Breast epithelium (tissue), 4 donors: ENCODE measurements around the gene CEP126. TPM values are rescaled to one million over a fixed set of nuclear protein-coding genes. Genes with fewer than 3 reads are reported as not detected.
"Not testable (repeated sequence)": the region's sequence is repeated elsewhere in the genome, so short reads cannot be mapped to it uniquely, and the experiment has no call there.

Experiments used
- DNase-seq, 2 donors: peaks; one replicate each; pipeline ENCODE4 v3.0.0-alpha.2; 2019; ENCODE audit warnings: low spot score in 2 of 2
- H3K27ac ChIP-seq, 2 donors: fragments of 200-600 bp; sonication (generic) in 1 of 2; one replicate each; pipeline ENCODE4 v1.5.1; 2016 to 2019; ENCODE audit warnings: mild to moderate bottlenecking in 1 of 2
- H3K27me3 ChIP-seq, 2 donors: fragments of 200-600 bp; sonication (generic) in 1 of 2; one replicate each; pipeline versions ENCODE4 v1.5.1 to v1.6.0; 2017 to 2019; ENCODE audit warnings: control low read depth in 1 of 2, mild to moderate bottlenecking in 1 of 2
- H3K36me3 ChIP-seq: fragments of 200-600 bp; one replicate; pipeline ENCODE4 v1.5.1; 2019
- H3K4me1 ChIP-seq, 2 donors: fragments of 200-600 bp; sonication (generic); one replicate each; pipeline ENCODE4 v1.5.1; 2016 to 2019; ENCODE audit warnings: control low read depth in 1 of 2
- H3K4me3 ChIP-seq, 3 donors: fragments of 200-600 bp; sonication (generic); 1 replicate in 2 of 3; 2 replicates in 1 of 3; pipeline ENCODE4 v1.5.1; 2016 to 2019; ENCODE audit warnings: mild to moderate bottlenecking in 3 of 3, moderate library complexity in 2 of 3
- H3K9me3 ChIP-seq, 2 donors: fragments of 200-600 bp; sonication (generic) in 1 of 2; one replicate each; pipeline ENCODE4 v1.5.1; 2016 to 2019; ENCODE audit warnings: control low read depth in 1 of 2
- POLR2A ChIP-seq: fragments of 450-650 bp; IDR thresholded peaks from one replicate; pipeline ENCODE4 v1.6.1; 2016; ENCODE audit warnings: antibody characterized with exemption, mild to moderate bottlenecking, moderate library complexity
- POLR2AphosphoS5 ChIP-seq, 3 donors: sonication (generic); formaldehyde crosslinking; IDR thresholded peaks; one replicate each; pipeline ENCODE4 v1.6.1; 2017; ENCODE audit warnings: antibody characterized with exemption in 3 of 3
- intact Hi-C: fragments of 100-400 bp; cut with DNase I; formaldehyde crosslinking; loops from one replicate; pipeline ENCODE4 v1.15.1; 2023; ENCODE audit warnings: low total_unique reads
- total RNA-seq, 3 donors: library from RNA; depleted of rRNA; stranded (reverse); fragments of >200 nt; gene quantifications; one replicate each; pipeline ENCODE4 v1.1.0, GENCODE V29; 2016
- TF ChIP-seq, protein P1 (sequence below), 3 donors: fragments of 450-650 bp; IDR thresholded peaks; one replicate each; pipeline ENCODE4 v1.5.1; 2016 to 2017; ENCODE audit warnings: antibody characterized with exemption in 3 of 3, mild to moderate bottlenecking in 3 of 3, moderate library complexity in 3 of 3

The CEP126 gene
- total RNA-seq, 3 donors from 2014 or later, result 6.9 to 14.7 (median 9.1) TPM

DNA sequence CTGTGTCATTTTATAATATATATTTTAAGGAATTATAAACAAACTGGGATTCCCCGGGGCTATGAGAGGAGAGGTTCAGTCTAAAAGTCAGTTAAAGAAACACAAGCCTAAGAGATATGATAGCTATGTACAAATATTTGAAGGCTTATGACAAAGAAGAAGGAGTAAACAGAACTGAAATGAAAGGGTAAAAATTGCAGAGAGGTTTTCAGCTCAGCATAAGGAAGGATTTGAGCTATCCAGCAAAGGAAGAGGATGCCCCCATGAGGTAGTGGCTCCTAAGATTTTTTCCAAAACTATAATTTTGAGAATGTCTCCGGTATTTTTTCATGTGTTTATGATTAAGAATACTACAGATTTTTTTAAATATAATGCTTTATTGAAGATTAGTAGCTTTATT is 59.4 kb downstream of the CEP126 start:
- no peaks in the 10 kb centered on the region for H3K27me3 ChIP-seq
- no peaks in the 10 kb centered on the region for H3K9me3 ChIP-seq
- no peak for DNase-seq
- no peak for TF ChIP-seq POLR2A
- TF ChIP-seq, protein P1, sequence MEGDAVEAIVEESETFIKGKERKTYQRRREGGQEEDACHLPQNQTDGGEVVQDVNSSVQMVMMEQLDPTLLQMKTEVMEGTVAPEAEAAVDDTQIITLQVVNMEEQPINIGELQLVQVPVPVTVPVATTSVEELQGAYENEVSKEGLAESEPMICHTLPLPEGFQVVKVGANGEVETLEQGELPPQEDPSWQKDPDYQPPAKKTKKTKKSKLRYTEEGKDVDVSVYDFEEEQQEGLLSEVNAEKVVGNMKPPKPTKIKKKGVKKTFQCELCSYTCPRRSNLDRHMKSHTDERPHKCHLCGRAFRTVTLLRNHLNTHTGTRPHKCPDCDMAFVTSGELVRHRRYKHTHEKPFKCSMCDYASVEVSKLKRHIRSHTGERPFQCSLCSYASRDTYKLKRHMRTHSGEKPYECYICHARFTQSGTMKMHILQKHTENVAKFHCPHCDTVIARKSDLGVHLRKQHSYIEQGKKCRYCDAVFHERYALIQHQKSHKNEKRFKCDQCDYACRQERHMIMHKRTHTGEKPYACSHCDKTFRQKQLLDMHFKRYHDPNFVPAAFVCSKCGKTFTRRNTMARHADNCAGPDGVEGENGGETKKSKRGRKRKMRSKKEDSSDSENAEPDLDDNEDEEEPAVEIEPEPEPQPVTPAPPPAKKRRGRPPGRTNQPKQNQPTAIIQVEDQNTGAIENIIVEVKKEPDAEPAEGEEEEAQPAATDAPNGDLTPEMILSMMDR (IDR thresholded peaks at IDR 0.05), result no peak
- no peak for TF ChIP-seq POLR2AphosphoS5 (IDR thresholded peaks at IDR 0.05)
- no peak overlapping the region for H3K27ac ChIP-seq
- no peaks in the 10 kb centered on the region for H3K36me3 ChIP-seq
- intact Hi-C loops, result no loop called here
- H3K4me1 ChIP-seq, result no peaks in the 10 kb centered on the region
- no peak overlapping the region for H3K4me3 ChIP-seq

DNA sequence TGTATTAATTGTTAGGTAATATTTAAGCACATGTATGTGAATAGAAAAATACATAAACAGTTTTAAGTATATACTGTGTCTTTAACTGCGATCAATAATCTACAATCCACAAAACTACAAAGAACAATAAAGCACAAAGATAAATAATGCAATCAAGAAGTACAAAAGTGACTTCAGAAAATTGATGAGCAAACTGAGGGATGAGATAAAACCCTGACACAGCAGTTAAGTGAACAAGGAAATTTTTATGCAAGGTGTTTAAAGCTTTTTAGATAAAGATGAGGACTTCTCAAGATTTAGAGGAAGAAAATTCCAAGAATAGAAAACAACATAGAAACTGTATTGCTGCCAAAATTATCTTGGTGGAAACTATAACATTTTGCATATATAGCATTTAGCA is 60.0 kb downstream of the CEP126 start:
- H3K4me1 ChIP-seq, result no peaks in the 10 kb centered on the region
- intact Hi-C loops, result no loop called here
- DNase-seq, result no peak
- H3K27me3 ChIP-seq, result no peaks in the 10 kb centered on the region
- no peak overlapping the region for H3K27ac ChIP-seq
- no peaks in the 10 kb centered on the region for H3K9me3 ChIP-seq
- no peaks in the 10 kb centered on the region for H3K36me3 ChIP-seq
- H3K4me3 ChIP-seq, result no peak overlapping the region
- TF ChIP-seq, protein P1 (IDR thresholded peaks at IDR 0.05), result no peak
- TF ChIP-seq POLR2A (no peak), POLR2AphosphoS5 (IDR thresholded peaks at IDR 0.05) (no peak)

DNA sequence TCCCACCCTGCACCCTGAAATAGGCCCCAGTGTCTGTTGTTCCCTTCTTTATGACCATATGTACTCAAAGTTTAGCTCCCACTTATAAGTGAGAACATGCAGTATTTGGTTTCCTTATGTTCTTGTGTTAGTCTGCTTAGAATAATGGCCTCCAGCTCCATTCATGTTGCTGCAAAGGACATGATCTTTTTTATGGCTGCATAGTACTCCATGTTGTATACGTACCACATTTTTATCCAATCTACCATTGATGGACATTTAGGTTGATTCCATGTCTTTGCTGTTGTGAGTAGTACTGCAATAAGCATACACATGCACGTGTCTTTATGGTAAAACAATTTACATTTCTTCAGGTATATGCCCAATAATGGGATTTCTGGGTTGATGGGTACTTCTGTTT is 60.9 kb downstream of the CEP126 start:
- no peak overlapping the region for H3K4me3 ChIP-seq
- DNase-seq, result no peak
- H3K27me3 ChIP-seq, result no peaks in the 10 kb centered on the region
- no peaks in the 10 kb centered on the region for H3K9me3 ChIP-seq
- intact Hi-C loops, result no loop called here
- TF ChIP-seq POLR2AphosphoS5 (IDR thresholded peaks at IDR 0.05) (no peak), POLR2A (no peak)
- TF ChIP-seq, protein P1 (IDR thresholded peaks at IDR 0.05), result no peak
- H3K4me1 ChIP-seq, result no peaks in the 10 kb centered on the region
- no peak overlapping the region for H3K27ac ChIP-seq
- no peaks in the 10 kb centered on the region for H3K36me3 ChIP-seq

DNA sequence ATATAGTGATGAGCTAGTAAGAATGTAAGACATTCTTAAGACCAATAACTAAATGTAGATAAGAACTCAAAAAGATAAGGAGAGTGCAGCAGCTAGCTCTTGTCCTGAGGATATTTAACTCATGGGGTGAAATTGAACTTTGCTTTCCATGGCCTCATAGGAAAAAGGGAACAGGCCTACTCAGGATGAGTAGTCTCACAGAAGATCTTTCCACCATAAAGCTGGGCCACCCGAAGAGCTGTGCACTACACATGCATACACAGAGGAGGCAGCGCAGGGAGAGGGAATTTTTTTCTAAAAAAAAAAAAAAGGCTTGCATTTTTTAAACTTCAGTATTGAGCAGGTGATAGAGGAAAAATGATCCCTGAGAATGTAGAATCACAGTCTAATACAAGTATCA is 72.6 kb downstream of the CEP126 start:
- Histone ChIP-seq H3K27me3 (no peaks in the 10 kb centered on the region), H3K4me3 (no peak overlapping the region), H3K27ac (no peak overlapping the region), H3K36me3 (no peaks in the 10 kb centered on the region), H3K9me3 (no peaks in the 10 kb centered on the region), H3K4me1 (no peaks in the 10 kb centered on the region)
- intact Hi-C loops, result no loop called here
- DNase-seq, result no peak
- TF ChIP-seq POLR2AphosphoS5 (IDR thresholded peaks at IDR 0.05) (no peak), POLR2A (no peak)
- TF ChIP-seq, protein P1 (IDR thresholded peaks at IDR 0.05), result no peak

DNA sequence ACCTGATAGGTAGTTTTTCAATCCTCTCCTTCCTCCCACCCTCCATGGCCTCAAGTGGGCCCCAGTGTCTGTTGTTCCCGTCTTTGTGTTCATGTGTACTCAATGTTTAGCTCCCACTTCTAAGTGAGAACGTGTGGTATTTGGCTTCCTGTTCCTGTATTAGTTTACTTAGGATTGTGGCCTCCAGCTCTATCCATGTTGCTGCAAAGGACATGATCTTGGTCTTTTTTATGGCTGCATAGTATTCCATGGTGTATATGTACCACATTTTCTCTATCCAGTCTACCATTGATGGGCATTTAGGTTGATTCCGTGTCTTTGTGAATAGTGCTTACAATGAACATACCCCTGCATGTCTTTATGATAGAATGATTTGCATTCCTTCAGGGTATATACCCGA is 78.4 kb downstream of the CEP126 start:
- DNase-seq, result no peak
- Histone ChIP-seq H3K27me3 (no peaks in the 10 kb centered on the region), H3K9me3 (no peaks in the 10 kb centered on the region), H3K27ac (no peak overlapping the region), H3K36me3 (peaks cover 3% of the 10 kb centered on the region), H3K4me1 (no peaks in the 10 kb centered on the region), H3K4me3 (no peak overlapping the region)
- TF ChIP-seq POLR2A (no peak), POLR2AphosphoS5 (IDR thresholded peaks at IDR 0.05) (no peak)
- TF ChIP-seq, protein P1 (IDR thresholded peaks at IDR 0.05), result no peak
- intact Hi-C loops, result no loop called here

DNA sequence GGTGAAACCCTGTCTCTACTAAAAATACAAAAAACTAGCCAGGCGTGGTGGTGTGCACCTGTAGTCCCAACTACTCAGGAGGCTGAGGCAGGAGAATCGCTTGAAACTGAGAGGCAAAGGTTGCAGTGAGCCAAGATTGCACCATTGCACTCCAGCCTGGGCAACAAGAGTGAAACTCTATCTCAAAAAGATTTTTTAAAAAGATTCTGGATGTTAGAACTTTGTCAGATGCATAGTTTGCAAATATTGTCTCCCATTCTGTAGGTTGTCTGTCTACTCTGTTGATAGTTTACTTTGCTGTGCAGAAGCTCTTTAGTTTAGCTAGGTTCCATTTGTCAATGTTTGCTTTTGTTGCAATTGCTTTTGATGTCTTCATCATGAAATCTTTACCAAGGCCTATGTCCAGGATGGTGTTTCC is 79.3 kb downstream of the CEP126 start:
- DNase-seq, H3K4me1 ChIP-seq, H3K27ac ChIP-seq, H3K27me3 ChIP-seq, intact Hi-C loops, H3K36me3 ChIP-seq, H3K4me3 ChIP-seq, H3K9me3 ChIP-seq: not testable (repeated sequence)
